Smooth muscle cell (in vitro differentiated cells): ENCODE measurements around the gene UTP18. TPM values are rescaled to one million over a fixed set of nuclear protein-coding genes. Genes with fewer than 3 reads are reported as not detected.

Source experiments
- DNase-seq: peaks from one replicate; lab custom pipeline; 2025; ENCODE audit not compliant: unreplicated experiment; lab: John Stamatoyannopoulos, UW
- H2AFZ ChIP-seq: fragments of 200-600 bp; sonication (generic); 2 replicates; pipeline ENCODE4 v1.6.0; 2016; ENCODE audit warnings: antibody characterized with exemption, low read depth, mild to moderate bottlenecking
- H3F3A ChIP-seq: fragments of 200-600 bp; sonication (generic); 2 replicates; pipeline ENCODE4 v1.6.0; 2017; ENCODE audit warnings: antibody characterized with exemption, low read depth
- H3K27ac ChIP-seq: fragments of 200-600 bp; sonication (generic); 2 replicates; pipeline ENCODE4 v1.5.1; 2016; ENCODE audit warnings: low read depth, mild to moderate bottlenecking
- H3K27me3 ChIP-seq: fragments of 200-600 bp; sonication (generic); 2 replicates; pipeline ENCODE4 v1.6.1; 2016; ENCODE audit warnings: low read depth, mild to moderate bottlenecking
- H3K36me3 ChIP-seq: fragments of 200-600 bp; sonication (generic); 2 replicates; pipeline ENCODE4 v1.5.1; 2016; ENCODE audit warnings: low read depth
- H3K4me1 ChIP-seq: fragments of 200-600 bp; sonication (generic); 2 replicates; pipeline ENCODE4 v1.5.1; 2016; ENCODE audit warnings: low read depth
- H3K4me2 ChIP-seq: fragments of 200-600 bp; sonication (generic); 2 replicates; pipeline ENCODE4 v1.6.0; 2016; ENCODE audit warnings: mild to moderate bottlenecking
- H3K4me3 ChIP-seq: fragments of 200-600 bp; sonication (generic); 2 replicates; pipeline ENCODE4 v1.5.1; 2016; ENCODE audit warnings: mild to moderate bottlenecking
- H3K79me2 ChIP-seq: fragments of 200-600 bp; sonication (generic); 2 replicates; pipeline ENCODE4 v1.6.0; 2016; ENCODE audit warnings: low read depth, mild to moderate bottlenecking
- H3K9ac ChIP-seq: fragments of 200-600 bp; sonication (generic); 2 replicates; pipeline ENCODE4 v1.6.0; 2016; ENCODE audit warnings: low read depth
- H3K9me3 ChIP-seq: fragments of 200-600 bp; sonication (generic); replicated peaks from 2 replicates; pipeline ENCODE4 v1.5.1; 2016; ENCODE audit warnings: low read depth
- H4K20me1 ChIP-seq: fragments of 200-600 bp; sonication (generic); 2 replicates; pipeline ENCODE4 v1.6.0; 2016; ENCODE audit warnings: low read depth
- WGBS: methylation state at CpG from one replicate; pipeline ENCODE4 v1.1.7; 2016; ENCODE audit warnings: low lambda C conversion rate; 5-methylcytosine and 5-hydroxymethylcytosine counted together
- polyA plus RNA-seq: library from polyadenylated mRNA; unstranded; fragments of >200 nt; fragmentation: Nextera tagmentation; extraction: Ambion mirVana; gene quantifications from 2 replicates; pipeline ENCODE4 v1.2.1, GENCODE V29; 2016
- total RNA-seq: library from RNA; depleted of rRNA; stranded (reverse); fragments of >200 nt; gene quantifications from 2 replicates; pipeline ENCODE4 v1.2.3, GENCODE V29; 2014
- TF ChIP-seq, protein P1 (sequence below): fragments of 200-600 bp; sonication (generic); IDR thresholded peaks from 2 replicates; pipeline ENCODE4 v1.5.1; 2017; ENCODE audit warnings: borderline replicate concordance, mild to moderate bottlenecking, antibody characterized with exemption; ENCODE audit not compliant: insufficient read depth, poor library complexity, severe bottlenecking

UTP18 gene
- total and polyA plus RNA-seq, 2 experiments from 2014 or later: 31.7 to 42.1 TPM

DNA sequence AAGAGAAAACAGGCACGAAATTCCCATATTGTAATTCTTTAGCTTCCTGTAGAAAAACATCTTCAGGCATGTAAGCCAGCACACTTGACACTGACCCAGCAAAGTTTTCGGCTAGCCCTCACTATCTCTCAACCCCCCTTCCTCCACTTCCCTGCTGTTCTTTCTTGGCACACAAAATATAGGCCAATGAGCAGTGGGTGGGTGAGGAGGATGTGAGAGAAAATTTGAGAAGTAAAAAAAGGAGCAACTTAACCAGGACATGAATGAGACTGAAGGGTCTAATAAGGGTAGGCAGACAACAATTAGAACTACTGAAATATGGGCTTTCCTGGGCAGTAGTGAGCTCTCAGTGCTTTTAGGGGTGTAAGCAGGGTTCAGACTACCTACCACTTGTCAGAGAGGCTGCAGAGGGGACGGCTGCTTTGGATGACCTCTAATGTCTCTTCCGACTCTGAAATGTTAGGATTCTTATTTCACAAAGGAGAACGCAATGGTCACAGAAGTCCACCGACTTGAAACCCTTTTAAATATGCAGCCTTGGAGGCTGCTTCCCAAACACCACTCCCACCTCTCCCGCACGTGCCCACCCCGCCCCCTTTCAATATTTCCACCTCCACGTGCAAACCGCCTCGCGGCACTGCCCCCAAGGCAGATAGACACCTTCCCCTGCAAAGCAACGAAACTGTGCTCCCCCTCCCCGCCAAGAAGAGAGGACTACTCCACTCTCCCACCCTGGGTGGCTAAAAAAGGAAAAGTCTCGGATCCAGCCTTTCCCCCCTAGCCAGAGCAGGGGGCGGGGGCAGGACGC, 1.4 kb upstream of the UTP18 start:
- TF ChIP-seq, protein P1, sequence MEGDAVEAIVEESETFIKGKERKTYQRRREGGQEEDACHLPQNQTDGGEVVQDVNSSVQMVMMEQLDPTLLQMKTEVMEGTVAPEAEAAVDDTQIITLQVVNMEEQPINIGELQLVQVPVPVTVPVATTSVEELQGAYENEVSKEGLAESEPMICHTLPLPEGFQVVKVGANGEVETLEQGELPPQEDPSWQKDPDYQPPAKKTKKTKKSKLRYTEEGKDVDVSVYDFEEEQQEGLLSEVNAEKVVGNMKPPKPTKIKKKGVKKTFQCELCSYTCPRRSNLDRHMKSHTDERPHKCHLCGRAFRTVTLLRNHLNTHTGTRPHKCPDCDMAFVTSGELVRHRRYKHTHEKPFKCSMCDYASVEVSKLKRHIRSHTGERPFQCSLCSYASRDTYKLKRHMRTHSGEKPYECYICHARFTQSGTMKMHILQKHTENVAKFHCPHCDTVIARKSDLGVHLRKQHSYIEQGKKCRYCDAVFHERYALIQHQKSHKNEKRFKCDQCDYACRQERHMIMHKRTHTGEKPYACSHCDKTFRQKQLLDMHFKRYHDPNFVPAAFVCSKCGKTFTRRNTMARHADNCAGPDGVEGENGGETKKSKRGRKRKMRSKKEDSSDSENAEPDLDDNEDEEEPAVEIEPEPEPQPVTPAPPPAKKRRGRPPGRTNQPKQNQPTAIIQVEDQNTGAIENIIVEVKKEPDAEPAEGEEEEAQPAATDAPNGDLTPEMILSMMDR: no peak
- Histone ChIP-seq H3K4me3 (peak overlapping the region; percentile 92), H3K27ac (peak overlapping the region; percentile 99), H3K9ac (peak overlapping the region; percentile 98), H3F3A (no peaks in the 10 kb centered on the region), H2AFZ (no peak overlapping the region), H3K9me3 (no peaks in the 10 kb centered on the region), H3K79me2 (peaks cover 86% of the 10 kb centered on the region), H3K4me2 (peak overlapping the region; percentile 95), H3K36me3 (peaks cover 4% of the 10 kb centered on the region), H3K4me1 (peaks cover 27% of the 10 kb centered on the region), H3K27me3 (no peaks in the 10 kb centered on the region), H4K20me1 (peaks cover 48% of the 10 kb centered on the region)
- 7% methylated on average over 18 of the region's 18 CpGs for WGBS
- DNase-seq: no peak

GRCh38 chr17:51259564-51260236, 646 bp upstream of the UTP18 start, which contains the start of gene MBTD1:
Gene MBTD1, minus strand, starts transcription at chr17:51260049. Its CDS starts 34,888 bp downstream, at chr17:51225161.
- Histone ChIP-seq H3K79me2 (peaks cover 78% of the 10 kb centered on the region), H3K4me3 (peak within 1 kb of the TSS; percentile 92), H3K9me3 (no peaks in the 10 kb centered on the region), H3K9ac (peak within 1 kb of the TSS; percentile 98), H3F3A (no peaks in the 10 kb centered on the region), H3K36me3 (peaks cover 4% of the 10 kb centered on the region), H3K27ac (peak within 1 kb of the TSS; percentile 99), H4K20me1 (peaks cover 55% of the 10 kb centered on the region), H3K4me2 (peak within 1 kb of the TSS; percentile 95), H3K4me1 (peaks cover 27% of the 10 kb centered on the region), H3K27me3 (no peaks in the 10 kb centered on the region), H2AFZ (peak within 1 kb of the TSS; percentile 93)
- WGBS: 2% methylated on average over 41 of the region's 42 CpGs
- peak; percentile 94 for DNase-seq
- TF ChIP-seq, protein P1: no peak

GRCh38 chr17:51261024-51261963, 948 bp downstream of the UTP18 start:
- Histone ChIP-seq H3K9me3 (no peaks in the 10 kb centered on the region), H4K20me1 (peaks cover 51% of the 10 kb centered on the region), H3K4me1 (peaks cover 27% of the 10 kb centered on the region), H2AFZ (peak overlapping the region; percentile 93), H3K4me2 (peak overlapping the region; percentile 95), H3K36me3 (no peaks in the 10 kb centered on the region), H3K79me2 (peaks cover 72% of the 10 kb centered on the region), H3K4me3 (peak overlapping the region; percentile 92), H3F3A (no peaks in the 10 kb centered on the region), H3K27ac (peak overlapping the region; percentile 99), H3K27me3 (no peaks in the 10 kb centered on the region), H3K9ac (peak overlapping the region; percentile 98)
- DNase-seq: no peak
- TF ChIP-seq, protein P1: no peak
- 19% methylated on average over 32 of the region's 42 CpGs for WGBS
